ENCODE data around the gene SGCD.

Gene SGCD

DNA sequence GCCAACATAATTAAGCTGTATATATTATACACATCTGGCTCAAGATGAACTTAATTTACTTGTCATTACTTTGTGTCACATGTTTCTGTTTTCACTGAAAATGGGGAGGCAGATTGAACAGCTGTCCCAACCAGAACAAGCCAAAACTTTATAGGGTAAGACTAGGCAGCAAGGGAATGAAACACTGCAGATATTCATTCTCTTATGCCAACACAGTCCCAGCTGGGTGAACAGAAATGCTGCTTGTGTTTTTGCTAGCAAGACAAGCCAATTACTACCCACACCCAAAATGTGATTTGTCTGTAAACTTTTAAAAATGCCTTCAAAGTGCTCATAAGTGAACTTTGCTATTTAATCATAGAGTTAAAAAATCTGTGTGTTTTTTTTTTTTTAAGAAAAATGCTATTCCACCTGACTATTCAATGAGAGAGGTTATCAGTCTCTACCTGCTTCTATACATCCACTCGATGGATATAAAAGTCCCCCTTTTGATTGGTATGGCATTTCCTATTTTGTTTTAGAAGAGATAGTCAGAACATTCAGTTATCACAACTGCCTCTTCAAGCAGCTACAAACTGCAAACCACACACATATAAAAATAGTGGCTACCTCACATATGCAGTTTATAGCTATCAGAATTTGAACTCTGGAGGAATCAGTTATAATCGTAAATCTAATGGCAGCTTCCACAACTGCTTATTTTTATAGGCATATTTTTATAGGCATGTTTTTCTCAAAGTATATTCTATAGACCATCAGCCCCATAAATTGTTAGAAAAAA lies 431.2 kb downstream of the SGCD start:
- TF ChIP-seq, protein P1, sequence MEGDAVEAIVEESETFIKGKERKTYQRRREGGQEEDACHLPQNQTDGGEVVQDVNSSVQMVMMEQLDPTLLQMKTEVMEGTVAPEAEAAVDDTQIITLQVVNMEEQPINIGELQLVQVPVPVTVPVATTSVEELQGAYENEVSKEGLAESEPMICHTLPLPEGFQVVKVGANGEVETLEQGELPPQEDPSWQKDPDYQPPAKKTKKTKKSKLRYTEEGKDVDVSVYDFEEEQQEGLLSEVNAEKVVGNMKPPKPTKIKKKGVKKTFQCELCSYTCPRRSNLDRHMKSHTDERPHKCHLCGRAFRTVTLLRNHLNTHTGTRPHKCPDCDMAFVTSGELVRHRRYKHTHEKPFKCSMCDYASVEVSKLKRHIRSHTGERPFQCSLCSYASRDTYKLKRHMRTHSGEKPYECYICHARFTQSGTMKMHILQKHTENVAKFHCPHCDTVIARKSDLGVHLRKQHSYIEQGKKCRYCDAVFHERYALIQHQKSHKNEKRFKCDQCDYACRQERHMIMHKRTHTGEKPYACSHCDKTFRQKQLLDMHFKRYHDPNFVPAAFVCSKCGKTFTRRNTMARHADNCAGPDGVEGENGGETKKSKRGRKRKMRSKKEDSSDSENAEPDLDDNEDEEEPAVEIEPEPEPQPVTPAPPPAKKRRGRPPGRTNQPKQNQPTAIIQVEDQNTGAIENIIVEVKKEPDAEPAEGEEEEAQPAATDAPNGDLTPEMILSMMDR (conservative IDR thresholded peaks at IDR 0.05): no peak
- no peak overlapping the region for H3K27ac ChIP-seq

DNA sequence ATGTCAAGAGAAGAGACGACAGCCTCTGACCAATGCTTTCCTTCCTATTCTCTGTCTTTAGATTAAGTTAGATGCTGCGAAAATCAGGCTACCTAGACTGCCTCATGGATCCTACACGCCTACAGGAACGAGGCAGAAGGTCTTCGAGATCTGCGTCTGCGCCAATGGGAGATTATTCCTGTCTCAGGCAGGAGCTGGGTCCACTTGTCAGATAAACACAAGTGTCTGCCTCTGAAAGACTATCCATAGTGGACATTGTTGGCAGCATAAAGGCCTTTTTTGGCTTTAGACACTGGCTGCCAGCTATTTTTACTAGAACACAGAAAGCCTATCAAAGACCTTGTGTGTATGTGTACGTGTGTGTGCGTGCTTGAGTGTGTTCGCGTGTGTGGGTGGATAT lies 432.2 kb downstream of the SGCD start:
- H3K27ac ChIP-seq: no peak overlapping the region
- TF ChIP-seq, protein P1 (conservative IDR thresholded peaks at IDR 0.05): no peak

DNA sequence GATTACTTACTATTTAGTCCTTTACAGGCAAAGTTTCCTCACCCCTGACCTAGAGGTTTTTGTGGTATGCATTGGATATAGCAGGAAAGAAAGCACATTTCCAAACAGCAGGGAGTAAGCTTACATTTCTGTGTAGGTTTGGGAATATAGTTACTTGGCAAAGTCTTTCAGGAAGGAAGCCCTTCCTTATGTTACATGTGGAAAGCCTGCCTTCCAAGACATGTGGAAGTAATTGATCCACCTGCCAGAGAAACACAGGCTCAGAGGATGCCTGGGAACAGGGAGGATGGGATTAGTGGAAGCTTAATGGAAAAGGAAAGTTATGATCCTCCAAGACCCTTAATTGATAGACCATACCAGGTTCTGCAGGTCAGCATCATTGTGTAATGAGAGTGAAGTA lies 435.8 kb downstream of the SGCD start:
- TF ChIP-seq, protein P1 (conservative IDR thresholded peaks at IDR 0.05): no peak
- no peak overlapping the region for H3K27ac ChIP-seq

DNA sequence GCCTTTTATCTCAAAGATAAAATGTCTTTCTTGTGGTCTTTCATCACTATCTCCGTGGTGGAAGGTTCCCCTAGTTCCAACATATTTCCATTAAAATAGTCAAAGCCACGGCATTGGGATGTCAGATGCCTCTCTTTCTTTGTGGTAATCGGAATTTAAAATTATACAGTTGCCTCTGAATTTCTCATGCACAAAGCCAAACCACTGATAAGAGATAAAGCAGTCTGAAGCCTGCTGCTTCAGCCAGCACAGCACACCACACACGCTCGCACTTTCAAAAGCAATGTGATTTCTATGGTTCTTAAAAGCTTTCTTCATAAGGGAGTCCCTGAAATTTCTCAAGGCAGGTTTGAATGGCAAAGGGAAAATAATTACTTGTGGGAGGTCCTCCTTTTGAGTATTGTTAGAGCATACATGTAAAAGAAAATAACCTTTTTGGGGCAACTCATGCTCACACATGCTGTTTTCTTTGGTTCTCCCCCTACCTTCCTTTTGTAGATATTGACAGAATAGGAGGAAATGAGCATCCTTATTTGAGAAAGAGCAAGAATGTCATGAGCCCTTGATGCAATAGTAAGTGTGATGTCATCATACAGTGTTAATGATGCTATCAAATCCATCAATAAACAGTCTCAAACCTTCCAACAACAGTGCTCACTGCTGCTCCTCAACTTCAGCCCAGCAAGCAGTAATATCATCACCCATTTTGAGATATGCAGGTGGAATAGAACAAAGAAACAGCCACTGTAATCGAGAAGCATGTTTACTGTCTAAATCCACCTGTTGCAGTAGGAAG lies 437.4 kb downstream of the SGCD start:
- TF ChIP-seq, protein P1 (conservative IDR thresholded peaks at IDR 0.05): no peak
- H3K27ac ChIP-seq: no peak overlapping the region

DNA sequence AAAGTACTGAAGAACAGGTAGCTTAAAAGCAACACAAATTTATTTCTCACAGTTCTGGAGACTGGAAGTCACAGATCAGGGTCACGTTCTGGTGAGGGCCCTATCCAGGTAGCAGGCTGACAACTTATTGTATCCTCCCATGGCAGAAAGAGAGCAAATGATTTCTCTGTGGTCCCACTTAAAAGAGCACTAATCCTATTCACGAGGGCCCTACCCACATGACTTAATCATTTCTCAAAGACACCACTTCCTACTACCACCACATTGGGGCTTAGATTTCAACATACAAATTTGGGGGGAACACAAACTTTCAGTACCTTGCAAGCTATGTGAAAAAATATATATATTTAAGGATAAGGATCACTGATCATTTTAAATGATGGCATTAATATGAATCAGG lies 447.3 kb downstream of the SGCD start:
- H3K27ac ChIP-seq: no peak overlapping the region

DNA sequence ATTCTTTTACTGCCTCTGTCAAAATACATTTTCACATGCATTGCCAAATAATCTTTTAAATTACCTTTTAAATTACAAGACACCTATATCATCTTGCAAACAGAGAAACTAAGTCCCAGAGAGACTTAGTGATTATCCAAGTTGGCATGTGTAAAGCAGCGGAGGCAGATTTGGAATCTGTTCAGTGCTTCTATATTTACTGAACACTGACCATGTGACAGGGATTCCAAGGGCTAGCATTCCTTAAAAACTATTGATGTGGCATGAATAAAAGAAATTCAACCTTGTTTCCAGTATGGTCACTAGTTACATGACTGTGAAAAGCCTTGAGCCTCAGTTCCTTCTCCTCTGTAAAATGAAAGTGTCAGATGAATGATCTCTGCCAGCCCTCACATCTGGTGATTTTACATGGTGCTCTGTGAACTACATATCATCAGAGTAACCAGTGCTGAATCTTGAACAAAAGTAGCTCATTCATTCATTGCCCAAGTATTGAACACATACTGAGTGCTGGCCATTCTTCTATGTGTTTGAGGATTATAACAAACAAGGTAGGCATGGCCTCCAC lies 451.3 kb downstream of the SGCD start:
- TF ChIP-seq, protein P1 (conservative IDR thresholded peaks at IDR 0.05): no peak
- no peak overlapping the region for H3K27ac ChIP-seq

More for the DNA sequence above, 447.3 kb downstream of the SGCD start:
- TF ChIP-seq, protein P1 (conservative IDR thresholded peaks at IDR 0.05): no peak

DNA sequence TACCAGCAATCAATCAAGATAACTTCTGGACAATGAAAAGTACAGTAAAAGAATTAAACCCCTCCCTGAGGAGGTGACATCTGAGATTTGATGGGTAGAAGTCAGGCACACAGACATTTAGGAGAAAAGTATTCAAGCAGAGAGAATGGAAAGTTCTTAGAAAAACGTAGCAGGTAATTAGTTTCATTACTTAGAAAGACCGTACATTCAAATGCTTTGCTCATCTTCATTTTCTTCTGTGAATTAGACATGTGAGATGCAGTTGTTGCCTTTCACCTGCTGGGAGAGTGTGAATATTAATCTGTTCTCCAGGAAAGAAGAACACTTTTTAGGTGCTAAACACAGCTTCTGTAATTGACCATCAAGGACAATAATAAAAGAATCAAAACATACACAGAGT lies 451.8 kb downstream of the SGCD start:
- no peak overlapping the region for H3K27ac ChIP-seq
- TF ChIP-seq, protein P1 (conservative IDR thresholded peaks at IDR 0.05): no peak
